Osteocyte (in vitro differentiated cells): ENCODE data around the gene DRD3. TPM values are rescaled to one million over a fixed set of nuclear protein-coding genes. Genes with fewer than 3 reads are reported as not detected.
A peak's percentile ranks its signal among the peaks of the same experiment; 100 is the strongest.

Experiments
- DNase-seq: peaks from one replicate; pipeline ENCODE4 v3.0.0; 2021; ENCODE audit warnings: mixed read lengths; ENCODE audit not compliant: unreplicated experiment; ENCODE audit errors: extremely low spot score
- H3K27ac Mint-ChIP-seq: one replicate; pipeline ENCODE4 v1.8.0; 2021; ENCODE audit warnings: mild to moderate bottlenecking, mixed read lengths; ENCODE audit not compliant: unreplicated experiment
- H3K27me3 Mint-ChIP-seq: one replicate; pipeline ENCODE4 v1.8.0; 2021; ENCODE audit warnings: mixed read lengths; ENCODE audit not compliant: unreplicated experiment
- H3K36me3 Mint-ChIP-seq: one replicate; pipeline ENCODE4 v1.8.0; 2021; ENCODE audit warnings: mixed read lengths; ENCODE audit not compliant: unreplicated experiment
- H3K4me1 Mint-ChIP-seq: one replicate; pipeline ENCODE4 v1.8.0; 2021; ENCODE audit warnings: mixed read lengths; ENCODE audit not compliant: unreplicated experiment
- H3K4me3 Mint-ChIP-seq: one replicate; pipeline ENCODE4 v1.8.0; 2021; ENCODE audit warnings: mild to moderate bottlenecking, moderate library complexity, mixed read lengths; ENCODE audit not compliant: unreplicated experiment
- H3K9me3 Mint-ChIP-seq: one replicate; pipeline ENCODE4 v1.8.0; 2021; ENCODE audit warnings: mixed read lengths; ENCODE audit not compliant: unreplicated experiment
- CTCF ChIP-seq: fragments of 200-600 bp; sonication (generic); IDR thresholded peaks from 2 replicates; pipeline ENCODE4 v1.5.0; 2021; ENCODE audit warnings: antibody characterized with exemption, mild to moderate bottlenecking, moderate library complexity
- total RNA-seq: library from RNA; stranded (reverse); gene quantifications from 2 replicates; pipeline ENCODE4 v1.2.1, GENCODE V29; 2021

The DRD3 gene
- total RNA-seq, 1 donor from 2014 or later, result not detected

GRCh38 chr3:114101101-114101500, 77.8 kb downstream of the DRD3 start:
- no peak for TF ChIP-seq CTCF
- Mint-ChIP-seq H3K27ac (no peak overlapping the region), H3K4me3 (no peak overlapping the region), H3K36me3 (no peaks in the 10 kb centered on the region), H3K4me1 (no peaks in the 10 kb centered on the region), H3K9me3 (no peaks in the 10 kb centered on the region), H3K27me3 (peaks cover 10% of the 10 kb centered on the region)
- no peak for DNase-seq

DNA sequence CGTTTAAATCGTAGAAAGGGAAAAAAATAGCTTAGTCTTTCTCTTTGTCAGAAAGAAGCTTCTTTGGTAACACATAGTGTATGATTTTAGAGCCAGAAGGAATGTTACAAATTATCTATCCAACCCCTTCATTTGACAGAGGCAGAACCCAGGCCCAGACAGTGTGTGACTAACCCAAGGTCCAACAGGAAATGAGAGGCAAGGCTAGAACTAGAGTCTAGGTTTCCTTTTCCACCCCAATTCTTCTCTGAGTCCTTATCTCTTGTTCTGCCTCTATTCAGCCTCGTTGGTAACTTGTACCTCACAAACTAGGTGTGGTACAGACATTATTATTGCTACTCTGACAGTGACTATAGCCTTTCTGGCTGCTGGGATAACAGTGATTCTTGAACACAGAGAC, 83.1 kb downstream of the DRD3 start:
- DNase-seq, result no peak

DNA sequence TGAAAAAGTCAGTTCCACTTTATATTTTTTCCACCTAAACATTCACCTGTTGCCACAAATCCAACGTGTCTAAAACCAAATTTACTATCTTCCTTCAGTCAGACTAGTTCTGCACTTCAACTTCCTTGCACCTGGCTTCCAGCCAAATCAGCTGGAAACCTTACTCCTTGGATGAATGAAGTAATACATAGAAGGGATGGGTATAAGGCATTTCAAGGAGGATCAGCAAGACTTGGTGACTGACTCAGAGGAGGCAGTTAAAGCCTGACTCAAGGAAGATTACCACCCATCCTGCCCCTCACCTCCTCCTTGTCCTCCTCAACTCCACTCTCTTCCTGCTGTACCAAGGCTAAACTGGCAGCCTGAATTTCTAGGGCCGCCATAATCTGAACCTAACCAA, 85.3 kb downstream of the DRD3 start:
- Mint-ChIP-seq H3K4me1 (peaks cover 16% of the 10 kb centered on the region), H3K9me3 (no peaks in the 10 kb centered on the region), H3K27ac (no peak overlapping the region), H3K27me3 (no peaks in the 10 kb centered on the region), H3K4me3 (peak overlapping the region; percentile 2), H3K36me3 (no peaks in the 10 kb centered on the region)
- TF ChIP-seq CTCF, result no peak
- no peak for DNase-seq

More for the DNA sequence above, 83.1 kb downstream of the DRD3 start:
- TF ChIP-seq CTCF, result no peak
- H3K4me1 Mint-ChIP-seq, result peaks cover 16% of the 10 kb centered on the region
- no peaks in the 10 kb centered on the region for H3K9me3 Mint-ChIP-seq
- H3K27ac Mint-ChIP-seq, result no peak overlapping the region
- no peaks in the 10 kb centered on the region for H3K36me3 Mint-ChIP-seq
- peaks cover 3% of the 10 kb centered on the region for H3K27me3 Mint-ChIP-seq
- H3K4me3 Mint-ChIP-seq, result no peak overlapping the region

- H3K4me3 Mint-ChIP-seq, result peak overlapping the region; percentile 2
- H3K27ac Mint-ChIP-seq, result no peak overlapping the region
- no peaks in the 10 kb centered on the region for H3K27me3 Mint-ChIP-seq
- no peaks in the 10 kb centered on the region for H3K36me3 Mint-ChIP-seq
- peaks cover 16% of the 10 kb centered on the region for H3K4me1 Mint-ChIP-seq
- TF ChIP-seq CTCF, result no peak
- H3K9me3 Mint-ChIP-seq, result no peaks in the 10 kb centered on the region
- no peak for DNase-seq
Measured at GRCh38 chr3:114093016-114093380, 85.9 kb downstream of the DRD3 start.

DNA sequence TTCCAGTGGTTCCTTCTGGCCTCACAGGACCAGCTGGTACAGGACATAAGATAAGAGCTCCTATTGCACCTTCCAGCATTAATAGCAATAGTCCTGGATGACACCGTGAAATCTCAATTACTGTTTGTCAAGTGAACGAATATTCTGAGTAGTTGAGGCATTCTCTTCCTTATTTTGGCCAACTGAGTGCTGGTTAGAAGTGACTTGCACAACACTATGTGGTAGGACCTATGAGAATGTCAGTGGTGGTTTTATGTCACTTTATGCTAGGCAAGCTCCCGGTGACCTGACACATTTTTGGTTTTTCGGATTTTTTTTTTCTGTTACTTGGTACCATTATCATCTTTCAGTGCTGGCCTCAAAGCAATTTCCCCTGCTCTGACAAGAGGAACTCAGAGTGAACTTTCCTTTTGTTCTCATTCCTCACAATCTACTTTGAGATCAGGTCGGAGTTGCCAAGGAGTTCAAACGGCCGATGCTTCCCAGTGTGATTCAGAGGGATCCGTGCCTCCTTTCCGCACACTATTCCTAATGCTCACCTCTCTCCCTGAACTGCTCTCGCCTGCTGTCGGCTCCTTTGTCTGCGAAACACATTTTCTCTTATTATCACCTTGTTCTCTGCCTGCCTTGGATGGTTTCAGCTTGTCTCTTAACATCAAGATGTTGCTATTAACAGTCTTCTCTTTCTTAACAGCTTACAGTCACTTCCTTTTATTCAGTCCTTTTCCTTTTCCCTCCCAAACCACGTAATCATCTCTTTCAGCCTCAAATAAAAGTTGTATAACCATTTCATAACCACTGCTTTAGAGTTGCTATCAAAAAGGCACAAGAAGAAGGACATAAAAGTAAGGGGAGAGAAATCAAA, 86.5 kb downstream of the DRD3 start:
- Mint-ChIP-seq H3K36me3 (peaks cover 2% of the 10 kb centered on the region), H3K27me3 (no peaks in the 10 kb centered on the region), H3K4me3 (no peak overlapping the region), H3K4me1 (peaks cover 16% of the 10 kb centered on the region), H3K27ac (no peak overlapping the region), H3K9me3 (no peaks in the 10 kb centered on the region)
- DNase-seq, result no peak
- TF ChIP-seq CTCF, result no peak
